Epithelial cell of esophagus (primary cell): Measurements from ENCODE around the gene GRIPAP1.

Experiments used
- DNase-seq: peaks from one replicate; pipeline ENCODE4 v3.0.0; 2010; ENCODE audit warnings: low read depth
- H3K4me3 ChIP-seq: 2 replicates; pipeline ENCODE4 v1.5.1; 2011; ENCODE audit warnings: mild to moderate bottlenecking, low read length, control low read depth
- CTCF ChIP-seq: IDR thresholded peaks from 2 replicates; pipeline ENCODE4 v1.5.1; 2011; ENCODE audit warnings: low read depth, mild to moderate bottlenecking, low read length, control low read depth, inconsistent platforms; ENCODE audit not compliant: insufficient read depth; ENCODE audit errors: missing control alignments

GRIPAP1 gene

DNA sequence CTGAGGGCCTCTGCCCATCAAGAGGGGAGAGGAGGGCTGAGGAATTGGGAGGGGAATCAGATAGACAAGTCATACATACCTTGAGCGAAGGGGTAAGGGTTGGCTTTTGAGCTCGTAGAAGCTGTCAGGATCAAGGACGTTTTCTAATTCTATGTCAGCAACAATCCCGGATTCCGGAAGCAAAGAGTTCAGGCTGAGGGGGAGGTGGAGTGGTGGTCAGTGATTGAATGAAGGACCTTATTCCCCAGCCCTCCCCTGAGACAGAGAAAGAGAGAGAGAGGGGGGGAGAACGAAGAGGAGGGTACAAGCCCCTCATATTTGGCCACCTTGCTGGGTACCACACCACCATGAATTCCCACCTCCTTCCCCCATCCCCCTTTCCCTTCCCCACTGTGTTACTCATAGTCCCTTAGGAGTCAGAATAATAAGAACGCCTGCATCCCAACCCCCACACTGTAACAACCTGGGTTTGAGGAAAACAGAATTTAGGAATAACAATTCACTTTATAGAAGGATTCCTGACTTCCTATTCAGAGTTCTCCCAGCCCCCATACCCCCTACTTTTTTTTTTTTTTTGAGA is 38.4 kb upstream of the GRIPAP1 start:
- H3K4me3 ChIP-seq = peak overlapping the region; percentile 29
- DNase-seq = peak; percentile 27
- TF ChIP-seq CTCF = no peak

GRCh38 chrX:49039598-49040375 is 37.7 kb upstream of the GRIPAP1 start:
- TF ChIP-seq CTCF = peak; percentile 7
- peak overlapping the region; percentile 29 for H3K4me3 ChIP-seq
- DNase-seq = peak; percentile 92

- peak; percentile 53 for DNase-seq
- TF ChIP-seq CTCF = no peak
These were observed 35.9 kb upstream of the GRIPAP1 start for GRCh38 chrX:49037883-49038475.

GRCh38 chrX:49030283-49030682 is 28.2 kb upstream of the GRIPAP1 start:
- DNase-seq = no peak
- H3K4me3 ChIP-seq = no peak overlapping the region
- TF ChIP-seq CTCF = no peak

More at GRCh38 chrX:49037883-49038475, 35.9 kb upstream of the GRIPAP1 start:
- no peak overlapping the region for H3K4me3 ChIP-seq

DNA sequence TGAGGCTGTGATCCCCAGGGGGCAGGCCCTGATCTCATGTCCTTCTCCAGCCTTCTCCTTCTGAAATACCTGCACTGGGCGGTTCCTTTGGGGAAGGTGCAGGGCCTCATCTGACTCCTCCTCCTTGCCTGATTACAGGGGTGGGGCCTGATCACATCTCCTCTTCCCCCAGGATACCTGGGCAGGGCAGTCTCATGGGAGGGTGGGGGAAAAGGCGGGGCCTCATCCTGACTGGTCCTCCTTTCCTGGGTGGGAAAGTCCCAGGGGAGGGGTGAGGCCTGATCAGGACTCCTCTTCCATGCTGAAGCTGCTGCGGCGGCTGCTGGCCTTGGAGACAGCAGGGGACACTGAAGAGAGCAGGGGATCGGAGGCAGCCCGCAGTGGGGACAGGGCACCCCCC is 27.8 kb upstream of the GRIPAP1 start:
- TF ChIP-seq CTCF = no peak
- H3K4me3 ChIP-seq = no peak overlapping the region
- DNase-seq = peak; percentile 88

DNA sequence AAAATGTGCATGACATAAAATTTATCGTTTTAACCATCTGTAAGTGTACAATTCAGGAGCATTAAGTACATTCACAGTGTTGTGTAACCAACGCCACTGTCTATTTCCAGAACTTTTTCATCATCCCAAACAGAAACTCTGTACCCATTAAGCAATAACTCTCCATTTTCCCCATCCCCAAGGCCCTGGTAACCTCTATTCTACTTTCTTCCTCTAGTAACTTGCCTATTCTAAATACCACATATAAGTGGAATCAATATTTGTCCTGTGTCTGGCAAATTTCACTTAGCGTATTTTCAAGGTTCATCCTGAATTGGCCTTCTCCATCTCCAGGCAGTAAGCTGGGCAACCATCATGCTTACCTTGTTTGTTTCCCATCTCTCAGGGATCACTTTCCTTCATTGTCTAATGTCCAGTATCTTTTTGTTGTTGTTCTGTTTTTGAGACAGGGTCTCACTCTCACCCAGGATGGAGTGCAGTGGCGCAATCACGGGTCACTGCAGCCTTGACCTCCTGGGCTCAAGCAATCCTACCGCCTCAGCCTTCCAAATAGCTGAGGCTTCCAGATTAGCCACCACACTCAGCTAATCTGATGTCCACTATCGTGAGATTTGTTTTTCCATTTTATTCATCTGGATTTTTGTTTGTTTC is 17.7 kb upstream of the GRIPAP1 start:
- DNase-seq = no peak
- no peak for TF ChIP-seq CTCF
- H3K4me3 ChIP-seq = no peak overlapping the region
